Panc1 (cell line): ENCODE data around the gene ATR.
"Not testable (repeated sequence)": the region's sequence is repeated elsewhere in the genome, so short reads cannot be mapped to it uniquely, and the experiment has no call there.

ENCODE experiments used
- POLR2AphosphoS5 ChIP-seq: IDR thresholded peaks from 2 replicates; pipeline ENCODE4 v1.6.1; 2012; ENCODE audit warnings: mild to moderate bottlenecking, low read depth, low read length, moderate library complexity
- TCF7L2 ChIP-seq: IDR thresholded peaks from 2 replicates; pipeline ENCODE4 v1.6.1; 2011; ENCODE audit warnings: mild to moderate bottlenecking, low read depth, low read length, inconsistent platforms
- TF ChIP-seq, protein P1 (sequence below): fragments of 450-650 bp; IDR thresholded peaks from 2 replicates; pipeline ENCODE4 v1.5.1; 2017; ENCODE audit warnings: mild to moderate bottlenecking
- TF ChIP-seq, protein P2 (sequence below), 2 experiments: IDR thresholded peaks; 2 replicates each; pipeline ENCODE4 v1.6.1; 2011 to 2012; ENCODE audit warnings: low read depth in 2 of 2, control low read depth in 1 of 2, low read length in 1 of 2, mild to moderate bottlenecking in 1 of 2, moderate library complexity in 1 of 2; ENCODE audit not compliant: insufficient read depth in 1 of 2

DNA sequence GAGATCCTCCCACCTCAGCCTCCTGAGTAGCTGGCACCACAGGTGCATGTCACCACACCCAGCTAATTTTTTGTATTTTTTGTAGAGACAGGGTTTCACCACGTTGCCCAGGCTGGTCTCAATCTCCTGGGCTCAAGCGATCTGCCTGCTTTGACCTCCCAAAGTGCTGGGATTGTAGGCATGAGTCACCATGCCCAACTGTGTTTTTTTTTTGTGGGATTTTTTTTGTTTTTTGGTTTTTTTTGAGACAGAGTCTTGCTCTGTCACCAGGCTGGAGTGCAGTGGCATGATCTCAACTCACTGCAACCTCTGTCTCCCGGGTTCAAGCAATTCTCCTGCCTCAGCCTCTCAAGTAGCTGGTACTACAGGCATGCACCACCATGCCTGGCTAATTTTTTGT, 9.1 kb downstream of the ATR start:
- TF ChIP-seq, protein P1, sequence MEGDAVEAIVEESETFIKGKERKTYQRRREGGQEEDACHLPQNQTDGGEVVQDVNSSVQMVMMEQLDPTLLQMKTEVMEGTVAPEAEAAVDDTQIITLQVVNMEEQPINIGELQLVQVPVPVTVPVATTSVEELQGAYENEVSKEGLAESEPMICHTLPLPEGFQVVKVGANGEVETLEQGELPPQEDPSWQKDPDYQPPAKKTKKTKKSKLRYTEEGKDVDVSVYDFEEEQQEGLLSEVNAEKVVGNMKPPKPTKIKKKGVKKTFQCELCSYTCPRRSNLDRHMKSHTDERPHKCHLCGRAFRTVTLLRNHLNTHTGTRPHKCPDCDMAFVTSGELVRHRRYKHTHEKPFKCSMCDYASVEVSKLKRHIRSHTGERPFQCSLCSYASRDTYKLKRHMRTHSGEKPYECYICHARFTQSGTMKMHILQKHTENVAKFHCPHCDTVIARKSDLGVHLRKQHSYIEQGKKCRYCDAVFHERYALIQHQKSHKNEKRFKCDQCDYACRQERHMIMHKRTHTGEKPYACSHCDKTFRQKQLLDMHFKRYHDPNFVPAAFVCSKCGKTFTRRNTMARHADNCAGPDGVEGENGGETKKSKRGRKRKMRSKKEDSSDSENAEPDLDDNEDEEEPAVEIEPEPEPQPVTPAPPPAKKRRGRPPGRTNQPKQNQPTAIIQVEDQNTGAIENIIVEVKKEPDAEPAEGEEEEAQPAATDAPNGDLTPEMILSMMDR = not testable (repeated sequence)
- not testable (repeated sequence) for TF ChIP-seq POLR2AphosphoS5, TCF7L2
- TF ChIP-seq, protein P2, sequence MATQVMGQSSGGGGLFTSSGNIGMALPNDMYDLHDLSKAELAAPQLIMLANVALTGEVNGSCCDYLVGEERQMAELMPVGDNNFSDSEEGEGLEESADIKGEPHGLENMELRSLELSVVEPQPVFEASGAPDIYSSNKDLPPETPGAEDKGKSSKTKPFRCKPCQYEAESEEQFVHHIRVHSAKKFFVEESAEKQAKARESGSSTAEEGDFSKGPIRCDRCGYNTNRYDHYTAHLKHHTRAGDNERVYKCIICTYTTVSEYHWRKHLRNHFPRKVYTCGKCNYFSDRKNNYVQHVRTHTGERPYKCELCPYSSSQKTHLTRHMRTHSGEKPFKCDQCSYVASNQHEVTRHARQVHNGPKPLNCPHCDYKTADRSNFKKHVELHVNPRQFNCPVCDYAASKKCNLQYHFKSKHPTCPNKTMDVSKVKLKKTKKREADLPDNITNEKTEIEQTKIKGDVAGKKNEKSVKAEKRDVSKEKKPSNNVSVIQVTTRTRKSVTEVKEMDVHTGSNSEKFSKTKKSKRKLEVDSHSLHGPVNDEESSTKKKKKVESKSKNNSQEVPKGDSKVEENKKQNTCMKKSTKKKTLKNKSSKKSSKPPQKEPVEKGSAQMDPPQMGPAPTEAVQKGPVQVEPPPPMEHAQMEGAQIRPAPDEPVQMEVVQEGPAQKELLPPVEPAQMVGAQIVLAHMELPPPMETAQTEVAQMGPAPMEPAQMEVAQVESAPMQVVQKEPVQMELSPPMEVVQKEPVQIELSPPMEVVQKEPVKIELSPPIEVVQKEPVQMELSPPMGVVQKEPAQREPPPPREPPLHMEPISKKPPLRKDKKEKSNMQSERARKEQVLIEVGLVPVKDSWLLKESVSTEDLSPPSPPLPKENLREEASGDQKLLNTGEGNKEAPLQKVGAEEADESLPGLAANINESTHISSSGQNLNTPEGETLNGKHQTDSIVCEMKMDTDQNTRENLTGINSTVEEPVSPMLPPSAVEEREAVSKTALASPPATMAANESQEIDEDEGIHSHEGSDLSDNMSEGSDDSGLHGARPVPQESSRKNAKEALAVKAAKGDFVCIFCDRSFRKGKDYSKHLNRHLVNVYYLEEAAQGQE (IDR thresholded peaks at IDR 0.05; ENCODE audit: insufficient read depth in 1 of 2, low read depth in 2 of 2, low read length in 1 of 2) = not testable (repeated sequence)
